Mesenteric fat pad (tissue), 1 donor: ENCODE results near the gene ANTXRL. TPM values are rescaled to one million over a fixed set of nuclear protein-coding genes. Genes with fewer than 3 reads are reported as not detected.
A peak's percentile ranks its signal among the peaks of the same experiment; 100 is the strongest.
"Not testable (repeated sequence)": the region's sequence is repeated elsewhere in the genome, so short reads cannot be mapped to it uniquely, and the experiment has no call there.

ENCODE experiments used
- DNase-seq: peaks from one replicate; pipeline ENCODE4 v3.0.0-alpha.2; 2020; ENCODE audit warnings: low spot score
- total RNA-seq: library from RNA; stranded (reverse); fragmentation: NEBNext Ultra II Directional; extraction: Animal tissue kit (Norgen Biotek cat#: 25700); gene quantifications from one replicate; pipeline ENCODE4 v1.2.1, GENCODE V29; 2021
- donor health status: DM: yes; HTN: yes; CAD: no.

Gene ANTXRL
- total RNA-seq, 1 donor from 2014 or later: not detected

- DNase-seq: peak; percentile 72
These were observed 7.2 kb downstream of the ANTXRL start for GRCh38 chr10:46293832-46294640.

- DNase-seq: peak; percentile 86
These were observed 7.9 kb downstream of the ANTXRL start for GRCh38 chr10:46294641-46295220.

- DNase-seq: not testable (repeated sequence)
These were observed 8.7 kb downstream of the ANTXRL start for GRCh38 chr10:46295350-46296010.

- DNase-seq: not testable (repeated sequence)
These were observed 9.3 kb downstream of the ANTXRL start for GRCh38 chr10:46296086-46296485.

- DNase-seq: peak; percentile 65
These were observed 9.9 kb downstream of the ANTXRL start for GRCh38 chr10:46296641-46297141.

- DNase-seq: peak; percentile 79
These were observed 10.8 kb downstream of the ANTXRL start for GRCh38 chr10:46297406-46298204.

GRCh38 chr10:46298477-46299285 is 11.9 kb downstream of the ANTXRL start:
- peak; percentile 73 for DNase-seq

- DNase-seq: no peak
These were observed 12.4 kb downstream of the ANTXRL start for GRCh38 chr10:46299286-46299535.

- DNase-seq: peak; percentile 78
These were observed 13.0 kb downstream of the ANTXRL start for GRCh38 chr10:46299536-46300369.

- not testable (repeated sequence) for DNase-seq
These were observed 13.5 kb downstream of the ANTXRL start for GRCh38 chr10:46300370-46300711.

GRCh38 chr10:46301056-46301645 is 14.4 kb downstream of the ANTXRL start:
- no peak for DNase-seq

- DNase-seq: peak; percentile 71
These were observed 15.1 kb downstream of the ANTXRL start for GRCh38 chr10:46301721-46302479.

GRCh38 chr10:46302765-46303352 is 16.1 kb downstream of the ANTXRL start:
- peak; percentile 74 for DNase-seq

GRCh38 chr10:46304062-46304461 is 17.3 kb downstream of the ANTXRL start:
- DNase-seq: no peak

- not testable (repeated sequence) for DNase-seq
These were observed 17.9 kb downstream of the ANTXRL start for GRCh38 chr10:46304671-46305070.

GRCh38 chr10:46305079-46305818 is 18.5 kb downstream of the ANTXRL start:
- peak; percentile 72 for DNase-seq

GRCh38 chr10:46305986-46306385 is 19.2 kb downstream of the ANTXRL start:
- no peak for DNase-seq
